ENCODE results near the gene NR5A1. TPM values are rescaled to one million over a fixed set of nuclear protein-coding genes. Genes with fewer than 3 reads are reported as not detected.

The NR5A1 gene
- total RNA-seq, 4 donors from 2014 or later = not detected

- Histone ChIP-seq H3K36me3 (no peaks in the 10 kb centered on the region), H3K9me3 (no peaks in the 10 kb centered on the region), H3K4me1 (no peaks in the 10 kb centered on the region), H3K27me3 (peaks cover 0 to 95% (median 2%) of the 10 kb centered on the region in 4 donors), H3K4me3 (no peak overlapping the region), H3K27ac (no peak overlapping the region)
- DNase-seq = no peak
- WGBS, 2 donors = 63 to 67% methylated on average over 3 to 7 of the region's 15 CpGs
- no peak for TF ChIP-seq POLR2A (IDR thresholded peaks at IDR 0.05)
- TF ChIP-seq CTCF (IDR thresholded peaks at IDR 0.05) = no peak
- intact Hi-C loops (cut with DNase I) = no loop called here
These were observed 10.7 kb downstream of the NR5A1 start for GRCh38 chr9:124496463-124496862.

- no peaks in the 10 kb centered on the region for H3K36me3 ChIP-seq
- WGBS, 2 donors = 80 to 83% methylated on average over 1 to 3 of the region's 3 CpGs
- H3K27ac ChIP-seq = no peak overlapping the region
- no peak overlapping the region for H3K4me3 ChIP-seq
- intact Hi-C loops (cut with DNase I) = no loop called here
- H3K4me1 ChIP-seq = no peaks in the 10 kb centered on the region
- TF ChIP-seq CTCF (IDR thresholded peaks at IDR 0.05) (no peak), POLR2A (IDR thresholded peaks at IDR 0.05) (no peak)
- DNase-seq = no peak
- H3K9me3 ChIP-seq = no peaks in the 10 kb centered on the region
- H3K27me3 ChIP-seq = peaks cover 0 to 95% (median 0%) of the 10 kb centered on the region in 4 donors
These were observed 11.1 kb downstream of the NR5A1 start for GRCh38 chr9:124496075-124496449.

GRCh38 chr9:124495126-124496074 is 11.8 kb downstream of the NR5A1 start:
- Histone ChIP-seq H3K4me1 (no peaks in the 10 kb centered on the region), H3K27me3 (peaks cover 0 to 95% (median 0%) of the 10 kb centered on the region in 4 donors), H3K27ac (no peak overlapping the region), H3K4me3 (no peak overlapping the region), H3K36me3 (no peaks in the 10 kb centered on the region), H3K9me3 (no peaks in the 10 kb centered on the region)
- TF ChIP-seq POLR2A (IDR thresholded peaks at IDR 0.05) (no peak), CTCF (IDR thresholded peaks at IDR 0.05) (no peak)
- DNase-seq = no peak
- WGBS, 2 donors = 64 to 67% methylated on average over 12 to 13 of the region's 31 CpGs
- intact Hi-C loops (cut with DNase I) = no loop called here

GRCh38 chr9:124493794-124494479 is 13.3 kb downstream of the NR5A1 start:
- TF ChIP-seq CTCF (IDR thresholded peaks at IDR 0.05) (no peak), POLR2A (IDR thresholded peaks at IDR 0.05) (no peak)
- peaks cover 0 to 95% (median 0%) of the 10 kb centered on the region in 4 donors for H3K27me3 ChIP-seq
- H3K4me1 ChIP-seq = no peaks in the 10 kb centered on the region
- H3K9me3 ChIP-seq = no peaks in the 10 kb centered on the region
- intact Hi-C loops (cut with DNase I) = no loop called here
- no peak for DNase-seq
- no peak overlapping the region for H3K4me3 ChIP-seq
- H3K36me3 ChIP-seq = no peaks in the 10 kb centered on the region
- WGBS, 2 donors = 67 to 77% methylated on average over 5 to 13 of the region's 18 CpGs
- H3K27ac ChIP-seq = no peak overlapping the region

- Histone ChIP-seq H3K4me1 (no peaks in the 10 kb centered on the region), H3K4me3 (no peak overlapping the region), H3K9me3 (no peaks in the 10 kb centered on the region), H3K27me3 (peaks cover 0 to 95% (median 0%) of the 10 kb centered on the region in 4 donors), H3K36me3 (no peaks in the 10 kb centered on the region), H3K27ac (no peak overlapping the region)
- no peak for DNase-seq
- intact Hi-C loops (cut with DNase I) = no loop called here
- TF ChIP-seq CTCF (IDR thresholded peaks at IDR 0.05) = no peak
- TF ChIP-seq POLR2A (IDR thresholded peaks at IDR 0.05) = no peak
- 80 to 85% methylated on average over 2 to 4 of the region's 4 CpGs for WGBS, 2 donors
These were observed 14.0 kb downstream of the NR5A1 start for GRCh38 chr9:124493218-124493617.
